Measurements from ENCODE around the gene SNX30.

The SNX30 gene

DNA sequence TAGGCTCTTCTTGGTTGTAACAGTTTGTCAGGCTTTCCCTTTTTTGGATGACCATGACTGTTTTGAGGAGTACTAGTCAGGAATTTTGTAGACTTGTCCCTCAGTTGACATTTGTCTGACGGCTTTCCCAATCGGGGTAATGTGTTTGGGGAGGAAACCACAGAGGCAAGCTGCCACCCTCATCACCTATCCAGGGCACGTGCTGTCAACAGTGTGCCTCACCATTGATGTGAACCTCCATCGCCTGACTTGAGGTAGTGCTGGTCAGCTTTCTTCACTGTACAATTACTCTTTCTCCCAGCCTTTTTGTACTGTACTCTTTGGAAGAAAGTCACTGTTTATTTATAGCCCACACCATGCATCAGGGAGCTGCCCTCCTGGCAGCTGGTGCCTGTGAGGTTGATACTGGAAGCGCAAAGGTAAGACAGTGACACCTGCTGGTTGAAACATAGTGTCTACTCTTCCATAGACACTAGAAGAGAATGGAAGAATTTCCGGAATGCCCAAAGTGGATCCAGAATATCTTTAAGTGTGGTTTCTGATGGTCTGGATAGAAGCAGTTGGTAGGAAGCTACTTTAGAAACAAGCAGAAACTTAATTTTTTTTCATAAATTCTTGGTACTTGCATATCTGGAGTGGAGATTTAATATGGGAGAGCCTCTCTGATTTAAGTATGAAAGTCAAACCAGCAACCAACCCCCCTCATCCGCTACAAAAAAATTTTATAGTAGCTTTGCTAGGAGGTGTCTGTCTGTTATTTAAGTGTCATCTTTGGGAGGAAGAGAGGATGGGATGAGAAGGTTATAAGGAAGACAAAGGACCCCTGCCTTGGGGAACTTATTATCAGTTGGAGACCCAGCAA, 69.3 kb downstream of the SNX30 start:
- DNase-seq (ENCODE audit: low read depth in 3 of 3, low spot score in 1 of 3), result no peak

- DNase-seq (ENCODE audit: low read depth in 3 of 3, low spot score in 1 of 3), result no peak
These were observed 70.3 kb downstream of the SNX30 start for GRCh38 chr9:112820881-112821280.

- DNase-seq (ENCODE audit: low read depth in 3 of 3, low spot score in 1 of 3), result no peak
These were observed 72.1 kb downstream of the SNX30 start for GRCh38 chr9:112822618-112823017.

GRCh38 chr9:112823257-112823656, 72.7 kb downstream of the SNX30 start:
- no peak for DNase-seq (ENCODE audit: low read depth in 3 of 3, low spot score in 1 of 3)

- no peak for DNase-seq (ENCODE audit: low read depth in 3 of 3, low spot score in 1 of 3)
These were observed 80.8 kb downstream of the SNX30 start for GRCh38 chr9:112831281-112831851.

- no peak for DNase-seq (ENCODE audit: low read depth in 3 of 3, low spot score in 1 of 3)
These were observed 81.4 kb downstream of the SNX30 start for GRCh38 chr9:112831969-112832368.

GRCh38 chr9:112833081-112833480, 82.5 kb downstream of the SNX30 start:
- DNase-seq (ENCODE audit: low read depth in 3 of 3, low spot score in 1 of 3), result no peak

DNA sequence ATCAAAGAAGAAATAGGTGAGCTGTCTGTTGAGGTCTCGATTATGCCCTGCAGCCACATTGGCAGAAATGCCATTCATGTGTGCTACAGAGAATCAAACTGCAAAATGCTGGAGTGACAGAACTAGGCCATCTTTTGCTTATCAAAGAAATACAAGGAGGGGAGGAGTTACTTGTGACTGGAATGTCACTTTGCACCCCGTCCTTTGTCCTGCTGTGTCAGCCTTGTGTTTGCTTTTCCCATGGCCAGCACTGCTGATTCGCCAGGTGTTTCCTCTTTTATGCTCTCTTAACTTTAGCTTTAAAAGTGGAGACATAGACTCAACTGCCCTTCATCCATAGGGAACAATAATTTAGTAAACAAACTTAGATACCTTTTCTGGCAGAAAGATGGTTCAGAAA, 85.8 kb downstream of the SNX30 start:
- no peak for DNase-seq (ENCODE audit: low read depth in 3 of 3, low spot score in 1 of 3)

DNA sequence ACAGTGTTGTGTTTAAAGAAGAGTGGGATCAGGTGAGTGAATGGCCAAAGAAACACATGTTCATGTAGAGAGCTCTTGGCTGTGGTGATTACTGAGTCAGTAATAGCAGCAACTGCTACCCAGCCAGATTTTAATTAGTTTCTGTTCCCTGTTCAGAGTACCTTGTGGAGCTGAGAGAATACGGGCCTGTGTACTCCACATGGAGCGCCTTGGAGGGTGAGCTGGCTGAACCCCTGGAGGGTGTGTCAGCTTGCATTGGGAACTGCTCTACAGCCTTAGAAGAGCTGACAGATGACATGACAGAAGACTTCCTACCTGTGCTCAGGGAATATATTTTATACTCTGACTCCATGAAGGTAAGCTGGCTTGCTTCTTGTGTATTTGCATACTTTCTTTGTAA, 87.8 kb downstream of the SNX30 start:
- no peak for DNase-seq (ENCODE audit: low read depth in 3 of 3, low spot score in 1 of 3)

GRCh38 chr9:112839331-112839730, 88.8 kb downstream of the SNX30 start:
- no peak for DNase-seq (ENCODE audit: low read depth in 3 of 3, low spot score in 1 of 3)

DNA sequence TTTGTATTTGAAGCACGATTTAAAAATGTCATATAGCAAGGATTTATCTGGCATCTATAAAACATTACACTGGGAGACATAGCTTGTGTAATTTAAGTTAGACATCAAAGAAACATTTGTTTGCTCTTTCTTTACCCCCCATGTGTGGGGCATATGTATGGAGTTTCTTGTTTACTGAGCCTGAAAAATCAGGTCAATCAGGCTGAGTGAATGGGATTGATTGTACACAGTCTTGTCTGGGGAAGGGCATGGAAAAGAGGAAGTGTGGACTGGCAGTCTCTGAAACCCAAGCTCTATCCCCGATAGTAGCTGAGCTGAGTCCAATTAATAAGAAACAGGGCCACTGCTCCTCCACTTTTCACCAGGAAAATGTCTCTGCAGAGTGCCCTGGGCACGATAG, 90.7 kb downstream of the SNX30 start:
- no peak for DNase-seq (ENCODE audit: low read depth in 3 of 3, low spot score in 1 of 3)

DNA sequence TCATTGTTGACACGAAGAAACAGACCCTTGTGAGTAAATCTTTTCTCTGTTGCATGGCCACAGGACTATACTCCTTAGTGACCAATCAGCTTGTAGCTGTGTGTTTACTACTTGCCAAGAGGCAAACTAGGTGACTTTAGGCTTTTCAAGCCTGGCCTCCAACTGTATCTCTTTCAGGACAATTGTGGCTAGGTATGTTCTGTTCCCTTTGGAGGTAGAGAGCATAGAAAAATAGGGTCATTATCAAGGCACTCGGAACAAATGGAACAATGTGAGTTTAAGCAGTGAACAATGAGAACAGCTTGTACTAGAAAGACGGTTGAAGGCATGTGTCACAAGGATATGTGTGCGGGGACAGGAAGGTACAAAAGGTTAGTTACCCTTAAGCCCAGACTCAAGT, 92.0 kb downstream of the SNX30 start:
- DNase-seq (ENCODE audit: low read depth in 3 of 3, low spot score in 1 of 3), result no peak

DNA sequence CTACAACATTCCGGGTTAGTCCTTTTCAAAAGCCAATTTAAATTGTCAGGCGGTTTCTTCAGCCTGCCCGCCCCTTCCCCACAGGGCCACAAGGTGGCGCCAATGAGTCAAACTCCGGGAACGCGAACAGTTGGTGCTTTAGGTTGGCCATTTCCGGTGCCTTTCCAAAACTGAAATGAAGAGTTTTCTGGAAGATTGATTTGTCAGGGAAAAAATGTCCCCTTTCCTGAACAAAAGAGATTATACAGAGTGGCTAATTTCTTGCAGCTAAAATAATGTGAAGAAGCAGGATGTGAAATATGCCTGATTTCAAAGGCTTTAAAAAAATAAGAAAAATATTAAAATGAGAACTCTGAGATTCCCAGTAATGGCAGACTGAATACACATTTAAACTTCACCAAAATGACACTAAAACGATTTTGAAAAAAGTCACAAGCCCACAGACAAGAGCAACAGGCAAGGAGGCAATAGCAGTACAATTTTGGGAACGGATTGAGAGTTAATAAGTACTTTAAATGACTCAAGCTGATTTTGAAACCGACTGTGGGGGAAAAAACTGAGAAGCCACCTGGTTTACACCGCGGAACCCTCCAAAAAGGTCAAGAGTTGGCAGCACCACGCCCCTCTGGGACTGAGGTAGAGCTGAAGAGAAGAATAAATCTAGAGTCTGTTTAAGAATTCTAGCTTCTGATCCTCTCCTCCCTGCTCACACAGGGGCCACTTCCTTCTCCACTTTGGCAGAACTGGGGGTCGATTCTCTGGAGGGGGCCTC, 94.4 kb downstream of the SNX30 start:
- DNase-seq (ENCODE audit: low read depth in 3 of 3, low spot score in 1 of 3), result peak; percentile 40 to 66 (median 44)

DNA sequence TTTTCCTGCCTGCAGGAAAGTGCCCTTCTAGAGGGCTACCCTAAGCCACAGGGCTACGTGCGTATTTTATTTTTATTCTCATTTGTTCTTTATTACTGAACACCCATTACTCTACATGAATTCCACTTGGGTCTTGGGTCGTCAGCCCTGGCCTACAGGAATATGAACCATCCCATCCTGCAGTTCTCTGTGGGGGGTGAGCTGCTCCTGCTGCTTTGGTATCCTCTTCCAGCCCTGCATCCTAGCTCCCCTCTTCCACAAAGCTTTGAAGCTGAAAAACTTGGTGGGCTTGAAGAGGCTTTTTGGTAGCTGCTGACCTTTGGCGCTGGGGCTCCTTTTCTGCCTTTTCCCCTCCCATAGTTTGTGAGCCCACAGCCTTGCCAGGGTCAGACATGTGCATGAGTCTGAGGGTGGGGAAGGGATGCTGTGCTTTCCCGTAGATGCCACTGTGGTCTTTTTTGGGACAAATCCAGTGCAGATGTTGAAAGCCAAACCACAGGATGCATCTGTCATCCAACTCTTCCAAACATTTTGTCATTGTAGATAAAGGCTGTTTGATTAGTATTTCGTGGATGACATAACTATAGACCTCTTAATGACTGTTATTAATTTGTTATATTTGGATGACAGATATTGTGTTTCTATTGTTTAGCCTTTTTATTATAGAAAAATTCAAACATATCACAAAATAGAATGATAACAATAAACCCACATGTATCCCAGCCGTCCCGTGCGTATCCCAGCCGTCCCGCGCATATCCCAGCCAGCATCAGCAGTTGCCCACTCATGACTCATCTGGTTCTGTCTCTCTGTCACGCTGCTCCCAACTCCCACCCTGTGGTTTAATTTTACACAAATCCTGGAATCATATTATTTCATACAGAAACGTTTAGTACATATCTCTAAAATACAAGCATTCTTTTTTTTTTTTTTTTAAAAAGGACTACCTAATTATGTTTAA, 96.2 kb downstream of the SNX30 start:
- no peak for DNase-seq (ENCODE audit: low read depth in 3 of 3, low spot score in 1 of 3)

- no peak for DNase-seq (ENCODE audit: low read depth in 3 of 3, low spot score in 1 of 3)
These were observed 98.0 kb downstream of the SNX30 start for GRCh38 chr9:112848316-112849151.

DNA sequence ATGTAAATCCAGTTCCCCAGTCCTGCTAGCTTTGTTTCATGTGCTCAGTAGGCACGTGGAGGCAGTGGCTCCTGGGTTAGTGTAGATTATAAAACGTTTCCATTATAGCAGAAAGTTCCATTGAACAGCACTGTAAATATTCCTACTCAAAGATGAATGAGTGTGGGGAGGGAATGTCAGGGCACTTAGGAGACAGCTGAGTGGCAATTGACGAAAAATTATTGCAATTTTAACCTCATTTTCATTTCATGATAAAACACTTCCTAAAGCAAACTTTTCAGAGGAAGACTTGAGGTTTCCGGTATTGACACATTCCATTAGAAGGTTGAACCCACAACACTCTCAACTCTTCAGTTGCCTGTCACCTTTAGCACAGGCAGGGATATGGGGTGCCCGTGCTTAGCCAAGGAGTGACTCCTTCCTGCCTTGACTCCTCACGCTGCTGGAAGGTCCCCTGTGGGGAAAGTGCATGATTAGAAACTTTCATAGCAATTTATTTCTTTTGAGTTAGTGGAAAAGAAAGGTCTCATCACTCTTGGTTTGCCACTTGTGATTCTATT, 98.9 kb downstream of the SNX30 start:
- DNase-seq (ENCODE audit: low read depth in 3 of 3, low spot score in 1 of 3), result no peak

- DNase-seq (ENCODE audit: low read depth in 3 of 3, low spot score in 1 of 3), result no peak
These were observed 100.3 kb downstream of the SNX30 start for GRCh38 chr9:112850840-112851239.

DNA sequence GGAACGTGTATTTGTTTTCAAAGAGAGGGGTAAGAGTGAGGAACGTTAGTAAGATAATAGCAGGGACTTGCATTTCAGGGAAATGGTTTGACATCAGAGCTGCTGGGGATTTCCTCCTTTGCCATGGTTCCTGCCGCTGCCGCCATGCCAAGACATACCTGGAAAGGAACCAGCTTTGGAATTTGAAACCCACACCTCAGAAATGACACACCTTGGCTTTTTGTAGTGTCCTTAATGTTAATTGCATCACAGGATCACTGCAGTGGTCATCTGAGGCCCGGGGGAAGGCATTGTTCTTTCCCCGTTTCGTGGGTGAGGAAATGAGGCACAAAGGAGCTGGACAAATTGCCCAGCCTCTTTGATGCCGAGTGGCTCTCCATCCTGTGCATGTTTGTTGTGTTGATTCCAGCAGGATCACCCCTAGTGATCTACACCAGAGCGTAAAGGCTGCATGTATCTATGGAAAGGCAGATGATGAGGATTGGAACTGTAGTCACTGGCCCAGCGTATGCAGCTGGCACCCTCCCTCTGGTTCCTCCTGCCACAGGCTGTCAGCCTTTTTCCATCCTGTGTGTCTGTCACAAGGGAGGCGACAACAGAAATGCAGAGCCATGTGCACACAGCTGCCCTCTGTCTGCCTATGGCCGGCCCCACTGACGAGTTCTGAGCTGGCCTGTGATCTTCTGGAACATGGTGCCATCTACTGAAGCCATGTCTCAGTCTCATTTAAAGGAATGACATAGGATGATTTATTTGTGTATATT, 102.4 kb downstream of the SNX30 start:
- no peak for DNase-seq (ENCODE audit: low read depth in 3 of 3, low spot score in 1 of 3)

Measured in stimulated activated CD4-positive, alpha-beta T cell treated with anti-CD3 and anti-CD28 coated beads, TNF-alpha, amount 100 ng/mL, for 1 hour (primary cell).